GM23338 (cell line): Measurements from ENCODE around the gene TRIAP1. TPM values are rescaled to one million over a fixed set of nuclear protein-coding genes. Genes with fewer than 3 reads are reported as not detected.

ENCODE experiments used
- ATAC-seq: fragments of 200-7000 bp; cut with Tn5 transposase; 3 replicates; pipeline ENCODE4 v1.9.1; 2020
- DNase-seq: peaks from one replicate; pipeline ENCODE4 v3.0.0-alpha.2; 2015; ENCODE audit warnings: low spot score
- H2AFZ ChIP-seq: fragments of 200-600 bp; sonication (generic); 2 replicates; pipeline ENCODE4 v1.8.0; 2016; ENCODE audit warnings: antibody characterized with exemption, mild to moderate bottlenecking, moderate library complexity
- H3F3A ChIP-seq: fragments of 200-600 bp; sonication (generic); replicated peaks from 2 replicates; pipeline ENCODE4 v1.8.0; 2017; ENCODE audit warnings: antibody characterized with exemption, mixed run types, low read depth
- H3K27ac ChIP-seq: fragments of 200-600 bp; sonication (generic); 2 replicates; pipeline ENCODE4 v1.6.1; 2016; ENCODE audit warnings: low read depth
- H3K27me3 ChIP-seq: fragments of 200-600 bp; sonication (generic); 2 replicates; pipeline ENCODE4 v1.8.0; 2016; ENCODE audit warnings: mild to moderate bottlenecking, mixed run types, moderate library complexity; ENCODE audit not compliant: insufficient read depth
- H3K36me3 ChIP-seq: fragments of 200-600 bp; sonication (generic); 2 replicates; pipeline ENCODE4 v1.8.0; 2016; ENCODE audit warnings: mild to moderate bottlenecking; ENCODE audit not compliant: insufficient read depth
- H3K4me1 ChIP-seq: fragments of 200-600 bp; sonication (generic); 2 replicates; pipeline ENCODE4 v1.8.0; 2016; ENCODE audit warnings: mild to moderate bottlenecking, moderate library complexity; ENCODE audit not compliant: insufficient read depth
- H3K4me2 ChIP-seq: fragments of 200-600 bp; sonication (generic); 2 replicates; pipeline ENCODE4 v1.7.1; 2017; ENCODE audit warnings: mixed run types
- H3K4me3 ChIP-seq: fragments of 200-600 bp; sonication (generic); 2 replicates; pipeline ENCODE4 v1.6.1; 2016; ENCODE audit warnings: mixed run types
- H3K79me2 ChIP-seq: fragments of 200-600 bp; sonication (generic); replicated peaks from 2 replicates; pipeline ENCODE4 v1.8.0; 2017; ENCODE audit warnings: mild to moderate bottlenecking; ENCODE audit not compliant: insufficient read depth
- H3K9me2 ChIP-seq: fragments of 200-600 bp; sonication (generic); 2 replicates; pipeline ENCODE4 v1.8.0; 2017; ENCODE audit not compliant: insufficient read depth
- H4K20me1 ChIP-seq: fragments of 200-600 bp; sonication (generic); replicated peaks from 2 replicates; pipeline ENCODE4 v1.8.0; 2017; ENCODE audit warnings: mild to moderate bottlenecking; ENCODE audit not compliant: insufficient read depth
- H3K27ac Mint-ChIP-seq: 2 replicates; pipeline ENCODE4 v1.8.0; 2020; ENCODE audit warnings: inconsistent platforms, mild to moderate bottlenecking, moderate library complexity, mixed read lengths
- H3K27me3 Mint-ChIP-seq: 3 replicates; pipeline ENCODE4 v1.8.0; 2022; ENCODE audit warnings: low read depth, mild to moderate bottlenecking, moderate library complexity, mixed read lengths, inconsistent platforms; ENCODE audit not compliant: insufficient read depth, poor library complexity
- H3K36me3 Mint-ChIP-seq: 3 replicates; pipeline ENCODE4 v1.8.0; 2021; ENCODE audit warnings: low read depth, mild to moderate bottlenecking, inconsistent platforms, moderate library complexity, mixed read lengths
- H3K4me1 Mint-ChIP-seq: 3 replicates; pipeline ENCODE4 v1.8.0; 2020; ENCODE audit warnings: mild to moderate bottlenecking, inconsistent platforms, mixed read lengths
- H3K4me3 Mint-ChIP-seq: 3 replicates; pipeline ENCODE4 v1.8.0; 2021; ENCODE audit warnings: moderate library complexity, mild to moderate bottlenecking, inconsistent platforms, mixed read lengths
- H3K9me3 Mint-ChIP-seq: 3 replicates; pipeline ENCODE4 v1.8.0; 2020; ENCODE audit warnings: moderate library complexity, mild to moderate bottlenecking, inconsistent platforms, mixed read lengths
- ETS1 ChIP-seq: IDR thresholded peaks from 2 replicates; pipeline ENCODE4 v1.6.1; 2016; ENCODE audit warnings: antibody characterized with exemption
- EZH2 ChIP-seq: fragments of 200-600 bp; sonication (generic); IDR thresholded peaks from one replicate; pipeline ENCODE4 v1.8.0; 2017; ENCODE audit warnings: antibody characterized with exemption, mild to moderate bottlenecking, low read depth; ENCODE audit not compliant: unreplicated experiment
- POLR2AphosphoS5 ChIP-seq: IDR thresholded peaks from 2 replicates; pipeline ENCODE4 v1.6.1; 2016; ENCODE audit warnings: antibody characterized with exemption, low read depth
- REST ChIP-seq: IDR thresholded peaks from one replicate; pipeline ENCODE4 v1.6.1; 2018; ENCODE audit warnings: antibody characterized with exemption; ENCODE audit not compliant: unreplicated experiment
- STAT1 ChIP-seq: IDR thresholded peaks from one replicate; pipeline ENCODE4 v1.6.1; 2016; ENCODE audit warnings: antibody characterized with exemption; ENCODE audit not compliant: unreplicated experiment
- ZNF114 ChIP-seq: fragments of 250-450 bp; sonication (Bioruptor Pico); IDR thresholded peaks from 2 replicates; pipeline ENCODE4 v1.5.0; 2020; ENCODE audit warnings: mild to moderate bottlenecking, moderate library complexity
- ZNF331 ChIP-seq: fragments of 250-450 bp; sonication (Bioruptor Pico); IDR thresholded peaks from 2 replicates; pipeline ENCODE4 v1.5.0; 2020; ENCODE audit warnings: low read depth, mild to moderate bottlenecking, moderate library complexity
- polyA plus RNA-seq: library from polyadenylated mRNA; unstranded; fragments of >200 nt; fragmentation: Nextera tagmentation; extraction: Ambion mirVana; gene quantifications from 2 replicates; pipeline ENCODE4 v1.2.1, GENCODE V29; 2016
- total RNA-seq: library from RNA; depleted of rRNA; stranded (reverse); fragments of >200 nt; shearing (Covaris generic); gene quantifications from 2 replicates; pipeline ENCODE4 v1.2.3, GENCODE V29; 2014

TRIAP1 gene
- total and polyA plus RNA-seq, 2 experiments from 2014 or later, result 53.4 to 94.2 TPM

DNA sequence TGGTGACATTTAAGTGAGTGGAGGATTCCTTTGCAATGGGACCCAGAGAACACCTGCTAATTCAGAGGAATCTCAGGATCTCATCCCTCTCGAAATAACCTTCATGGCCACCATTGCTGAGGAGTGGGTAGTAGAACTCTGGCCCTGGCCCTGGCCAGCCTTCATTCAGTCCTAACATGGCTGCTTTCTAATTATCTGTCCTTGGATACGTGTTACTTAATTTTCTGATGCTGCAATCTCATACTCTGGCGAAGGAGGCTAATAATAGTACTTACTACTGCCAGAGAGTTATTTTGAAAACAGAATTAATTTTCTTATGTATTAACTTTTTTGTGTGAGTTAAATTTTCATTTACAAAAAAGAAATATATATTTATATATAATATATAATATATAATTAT, 20.4 kb downstream of the TRIAP1 start:
- Histone ChIP-seq H3K4me2 (no peak overlapping the region), H3K9me2 (0 out of 2 replicates have a peak, but pooled peaks cover 2% of the 10 kb centered on the region), H3K27ac (no peak overlapping the region), H3K27me3 (no peaks in the 10 kb centered on the region), H3K4me3 (no peak overlapping the region), H3F3A (0 out of 2 replicates have a peak, but pooled peaks cover 2% of the 10 kb centered on the region), H4K20me1 (no peaks in the 10 kb centered on the region), H2AFZ (peak overlapping the region; percentile 91), H3K4me1 (0 out of 2 replicates have a peak, but pooled peaks cover 4% of the 10 kb centered on the region), H3K36me3 (no peaks in the 10 kb centered on the region), H3K79me2 (no peaks in the 10 kb centered on the region)
- no peak for DNase-seq
- ATAC-seq, result no peak
- H3K9me3 Mint-ChIP-seq, result peaks cover 4% of the 10 kb centered on the region; the same call in 2 of the 3 replicates
- TF ChIP-seq ETS1, result no peak
- TF ChIP-seq STAT1, result no peak
- TF ChIP-seq ZNF114 (CRISPR knock-in tag), result no peak
- no peak for TF ChIP-seq REST
- TF ChIP-seq ZNF331 (CRISPR knock-in tag), result no peak
- TF ChIP-seq EZH2, result no peak
- H3K27me3 Mint-ChIP-seq, result peaks cover 9% of the 10 kb centered on the region
- H3K36me3 Mint-ChIP-seq, result no peaks in the 10 kb centered on the region
- no peak overlapping the region for H3K4me3 Mint-ChIP-seq
- no peak overlapping the region for H3K27ac Mint-ChIP-seq
- H3K4me1 Mint-ChIP-seq, result peaks cover 11% of the 10 kb centered on the region

DNA sequence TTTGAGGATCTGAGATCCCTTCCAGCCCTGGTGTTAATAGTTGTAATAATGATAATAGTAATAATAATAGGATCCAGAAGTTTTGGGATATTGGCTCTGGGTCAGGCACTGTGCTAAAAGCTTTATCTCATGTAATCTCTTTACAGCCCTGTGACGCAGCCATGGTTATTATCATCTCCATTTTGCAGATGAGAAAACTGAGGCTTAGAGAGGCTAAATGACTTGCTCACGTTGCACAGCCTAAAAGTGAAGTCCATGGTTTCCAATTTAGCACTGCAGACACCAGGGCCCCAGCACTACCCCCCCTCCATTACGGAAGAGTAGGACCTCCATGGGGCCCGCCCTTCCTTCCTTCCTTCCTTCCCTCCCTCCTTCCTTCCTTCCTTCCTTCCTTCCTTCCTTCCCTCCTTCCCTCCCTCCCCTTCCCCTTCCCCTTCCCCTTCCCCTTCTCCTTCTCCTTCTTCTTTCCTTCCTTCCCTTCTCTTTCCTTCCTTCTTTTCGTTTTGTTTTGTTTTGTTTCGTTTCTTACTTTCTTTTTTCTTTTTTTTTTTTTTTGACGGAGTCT, 23.2 kb downstream of the TRIAP1 start:
- Histone ChIP-seq H3F3A (no peaks in the 10 kb centered on the region), H3K9me2 (0 out of 2 replicates have a peak, but pooled peaks cover 2% of the 10 kb centered on the region), H3K27me3 (no peaks in the 10 kb centered on the region), H3K79me2 (no peaks in the 10 kb centered on the region), H3K4me2 (no peak overlapping the region), H3K36me3 (no peaks in the 10 kb centered on the region), H2AFZ (no peak overlapping the region), H3K4me1 (0 out of 2 replicates have a peak, but pooled peaks cover 4% of the 10 kb centered on the region), H3K27ac (no peak overlapping the region), H3K4me3 (no peak overlapping the region), H4K20me1 (no peaks in the 10 kb centered on the region)
- Mint-ChIP-seq H3K4me1 (peaks cover 3% of the 10 kb centered on the region; the same call in 2 of the 3 replicates), H3K36me3 (no peaks in the 10 kb centered on the region), H3K27ac (no peak overlapping the region), H3K9me3 (no peaks in the 10 kb centered on the region), H3K4me3 (no peak overlapping the region), H3K27me3 (peaks cover 5% of the 10 kb centered on the region)
- ATAC-seq, result no peak
- DNase-seq, result no peak
- TF ChIP-seq STAT1, result no peak
- TF ChIP-seq POLR2AphosphoS5, result no peak
